CD4-positive, alpha-beta T cell treated with Interleukin-15 for 4 hours (primary cell): ENCODE results near the gene PPIP5K2.

Experiments
- DNase-seq: peaks from one replicate; pipeline ENCODE4 v3.0.0-alpha.2; 2020; ENCODE audit warnings: low spot score

The PPIP5K2 gene

DNA sequence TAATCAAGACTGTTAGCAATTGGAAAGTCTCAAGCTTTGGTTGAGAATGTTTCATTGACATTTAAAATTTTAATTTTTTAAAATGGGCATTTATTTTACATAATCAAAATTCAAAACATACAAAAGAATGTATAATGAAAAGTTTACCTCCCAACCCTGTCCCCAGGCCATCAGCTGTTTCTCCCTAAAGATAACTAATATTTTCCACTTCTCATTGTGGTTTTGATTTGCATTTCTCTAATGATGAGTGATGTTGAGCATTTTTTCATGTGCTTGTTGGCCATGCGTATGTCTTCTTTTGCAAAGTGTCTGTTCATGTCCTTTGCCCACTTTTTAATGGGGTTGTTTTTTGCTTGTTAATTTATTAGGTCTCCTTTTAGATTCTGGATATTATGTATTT is 127.0 kb downstream of the PPIP5K2 start:
- no peak for DNase-seq

DNA sequence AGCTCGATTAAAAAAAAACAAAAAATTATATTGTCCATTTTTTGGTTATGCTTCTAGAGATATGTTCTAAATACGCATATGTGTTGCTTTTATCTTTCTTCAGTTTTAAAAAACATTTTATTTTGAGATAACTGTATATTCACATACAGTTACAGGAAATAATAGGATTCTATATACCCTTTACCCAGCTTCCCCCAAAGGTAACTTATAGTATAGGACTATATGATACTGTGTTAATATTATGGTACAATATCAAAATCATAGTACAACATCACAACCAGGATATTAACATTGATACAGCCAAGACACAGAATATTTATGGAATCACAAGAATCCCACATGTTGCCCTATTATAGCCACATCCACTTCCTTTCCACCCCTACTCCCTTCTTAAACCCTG is 129.0 kb downstream of the PPIP5K2 start:
- no peak for DNase-seq

DNA sequence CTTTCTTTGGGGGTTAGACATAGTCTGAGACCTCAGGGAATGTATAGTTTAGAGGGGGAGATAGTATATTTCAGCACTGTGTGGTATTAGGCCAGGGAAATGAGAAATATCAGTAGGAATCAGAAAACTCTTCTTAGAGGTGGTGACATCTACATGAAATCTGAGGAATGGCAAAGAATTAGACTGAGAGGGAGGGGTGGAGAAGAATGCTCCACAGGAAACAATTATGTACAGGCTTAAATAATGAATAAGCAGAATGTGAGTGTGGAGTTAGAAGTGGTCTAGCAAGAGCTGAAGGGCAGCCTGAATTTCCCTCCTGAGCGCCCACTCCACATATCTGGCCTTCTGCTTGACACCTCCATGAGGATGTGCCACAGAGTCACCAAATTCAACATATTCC is 134.8 kb downstream of the PPIP5K2 start:
- no peak for DNase-seq

DNA sequence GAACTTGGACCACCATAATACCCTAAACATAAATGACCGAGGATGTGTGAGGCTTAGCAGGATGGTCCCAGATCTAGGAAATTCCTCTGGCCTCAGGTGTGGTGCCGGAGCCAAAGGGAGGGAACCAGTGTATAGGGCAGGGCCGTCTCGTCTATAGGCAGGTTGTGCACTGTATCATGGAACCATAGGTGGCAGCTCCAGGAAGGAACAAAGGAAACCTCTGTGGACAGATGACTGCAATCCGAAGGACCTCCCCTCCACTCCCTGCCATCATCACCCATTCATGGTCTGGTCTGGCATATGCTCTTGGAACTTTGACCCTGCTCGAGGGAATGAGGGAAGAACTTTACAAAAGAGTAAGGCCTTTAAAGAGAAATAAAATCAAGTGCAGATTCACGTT is 135.6 kb downstream of the PPIP5K2 start:
- DNase-seq = no peak

DNA sequence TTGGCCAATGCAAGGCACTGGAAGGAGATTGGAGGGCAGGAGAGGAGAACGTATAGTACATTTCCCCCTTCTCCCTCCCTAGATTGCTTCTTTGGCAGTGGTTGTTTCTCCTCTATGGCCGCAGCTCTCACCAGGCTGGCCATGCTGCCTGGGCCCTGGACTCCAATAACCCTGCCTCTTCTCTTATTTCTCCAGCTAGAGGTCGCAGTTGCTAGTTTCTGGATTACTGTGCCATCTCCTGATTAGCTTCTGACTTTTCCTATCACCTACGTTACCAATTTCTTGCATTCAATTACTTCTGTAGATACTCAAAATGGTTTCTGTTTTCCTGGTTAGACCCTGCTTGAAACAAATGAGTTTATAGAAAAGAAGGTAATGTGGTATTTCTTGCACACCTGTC is 136.1 kb downstream of the PPIP5K2 start:
- DNase-seq = no peak

DNA sequence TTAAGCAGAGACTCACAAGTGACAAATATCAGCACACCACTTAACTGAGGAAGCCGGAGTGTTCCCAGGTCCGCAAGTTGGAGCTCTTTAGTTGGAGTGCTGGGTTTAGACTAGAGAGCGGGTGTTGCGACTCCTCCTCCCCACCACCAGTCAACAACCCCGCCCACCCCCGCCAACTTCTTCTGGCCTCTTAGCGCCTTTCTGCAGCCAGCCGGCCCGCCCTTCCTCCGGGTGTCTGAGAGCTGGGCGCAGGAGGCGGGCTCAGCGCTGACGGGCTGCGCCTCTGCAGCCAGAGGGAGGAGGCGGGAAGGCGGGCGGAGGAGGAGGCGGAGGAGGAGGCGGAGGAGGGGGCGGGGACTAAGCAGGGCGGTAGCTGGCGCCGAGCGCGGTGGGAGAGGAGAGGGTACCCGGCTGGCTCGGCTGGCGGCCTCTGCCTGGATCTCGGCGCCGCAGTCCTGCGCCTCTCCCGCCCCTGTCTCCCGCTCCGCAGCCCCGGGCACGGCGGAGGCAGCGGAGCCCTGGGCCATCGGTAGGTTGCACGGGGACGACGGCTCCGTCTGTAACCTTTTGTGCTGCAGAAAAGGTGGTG is 138.4 kb downstream of the PPIP5K2 start, which contains the start of gene MACIR:
Gene MACIR (plus strand): TSS at position 396 of the 589 bp plus-strand sequence. CDS start 17,157 bp downstream, outside the sequence.
- peak; percentile 94 for DNase-seq

DNA sequence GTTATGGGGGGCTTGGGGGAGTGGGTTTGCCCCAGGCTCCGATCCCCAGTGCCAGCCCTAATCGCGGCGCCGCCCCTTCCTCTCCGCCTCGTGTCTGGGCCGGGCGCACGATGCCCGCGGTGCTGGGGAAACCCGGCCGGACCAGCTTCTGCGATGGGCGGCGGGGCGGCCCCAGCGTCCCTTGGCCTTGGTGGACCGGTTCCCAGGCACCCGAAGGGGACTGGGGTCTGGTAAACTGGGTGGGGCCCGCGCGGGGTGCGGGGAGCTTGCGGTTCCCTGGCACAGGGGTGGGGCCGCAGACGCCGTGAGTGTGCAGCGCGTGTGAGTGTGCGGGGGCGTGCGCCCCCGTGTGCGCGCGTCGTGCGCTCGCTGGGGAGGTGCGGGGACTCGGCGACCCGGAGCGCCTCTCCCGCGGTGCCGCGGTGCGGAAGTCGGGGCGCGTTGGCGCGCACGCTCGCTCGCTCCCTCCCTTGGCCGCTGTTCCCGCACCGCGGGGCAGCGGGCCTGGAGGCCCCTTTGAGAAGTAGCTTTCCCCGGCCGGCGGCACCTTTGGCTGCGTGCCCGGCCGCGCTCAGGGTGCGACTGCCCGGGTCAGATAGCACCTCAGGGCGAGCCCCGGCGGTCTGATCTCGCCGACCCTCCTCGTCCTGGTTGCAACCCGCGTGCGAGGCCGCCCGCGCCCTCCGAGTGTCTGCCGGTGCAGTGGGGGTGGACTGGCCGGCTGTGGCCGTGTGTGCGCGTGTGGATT is 139.0 kb downstream of the PPIP5K2 start:
- peak; percentile 52 for DNase-seq

DNA sequence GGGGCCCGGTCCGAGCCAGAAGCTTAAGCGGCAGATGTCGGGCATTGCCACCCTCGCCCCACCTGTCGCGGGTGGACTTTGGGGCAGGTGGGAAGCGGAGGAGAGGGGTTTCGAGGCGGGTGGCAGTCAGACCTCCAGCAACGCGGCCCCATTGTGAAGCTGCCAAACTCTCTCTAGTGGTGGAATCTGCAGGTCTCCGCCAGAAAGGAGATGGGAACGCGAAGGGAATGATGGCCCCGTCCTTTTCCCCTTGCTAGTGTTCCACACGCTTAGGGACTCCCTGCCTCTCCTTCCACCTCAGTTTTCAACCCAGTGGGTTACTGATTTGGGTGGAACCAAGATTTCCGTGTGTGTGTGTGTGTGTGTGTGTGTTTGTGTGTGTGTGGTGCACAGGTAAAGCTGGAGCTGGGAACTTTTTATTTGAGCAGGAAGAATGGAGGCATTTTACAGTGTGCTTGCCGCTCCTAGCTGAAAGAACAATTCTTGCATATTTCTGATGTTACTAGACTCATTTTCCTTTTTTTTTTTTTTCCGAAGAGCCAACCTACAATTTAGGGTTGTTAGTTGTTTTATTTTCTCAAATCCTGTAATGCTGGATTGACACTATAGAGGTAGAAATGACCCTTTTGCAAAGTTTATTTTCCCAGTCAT is 139.7 kb downstream of the PPIP5K2 start:
- no peak for DNase-seq

DNA sequence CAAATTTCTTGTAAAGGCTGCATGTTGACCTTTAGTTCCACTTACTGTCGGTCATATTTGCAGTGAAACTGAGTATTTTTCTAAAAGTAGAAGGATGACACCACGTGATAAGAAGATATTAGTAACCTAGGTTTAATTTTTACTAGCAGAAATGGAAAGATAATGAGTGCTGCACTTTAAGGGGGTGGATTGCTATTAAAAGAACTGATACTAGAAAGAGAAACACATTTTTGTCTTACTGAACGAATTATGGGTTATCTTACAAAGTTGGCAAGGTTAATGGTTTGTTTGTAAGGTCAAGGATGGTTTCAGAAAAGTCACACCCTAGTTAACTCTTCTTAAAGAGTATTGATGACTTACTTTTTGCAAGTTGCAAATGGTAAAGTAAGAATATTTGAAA is 140.8 kb downstream of the PPIP5K2 start:
- no peak for DNase-seq
